Hematopoietic multipotent progenitor cell (in vitro differentiated cells): Measurements from ENCODE around the gene MSI2. TPM values are rescaled to one million over a fixed set of nuclear protein-coding genes. Genes with fewer than 3 reads are reported as not detected.
A peak's percentile ranks its signal among the peaks of the same experiment; 100 is the strongest.

ENCODE experiments used
- DNase-seq, 3 donors: peaks; one replicate each; pipeline ENCODE4 v3.0.0-alpha.2; 2011 to 2015; ENCODE audit warnings: low read depth in 2 of 3, low spot score in 2 of 3
- total RNA-seq: library from RNA; depleted of rRNA; stranded (reverse); fragments of >200 nt; gene quantifications from one replicate; pipeline ENCODE4 v1.2.3, GENCODE V29; 2012

The MSI2 gene
- total RNA-seq, 1 donor = 241 TPM

DNA sequence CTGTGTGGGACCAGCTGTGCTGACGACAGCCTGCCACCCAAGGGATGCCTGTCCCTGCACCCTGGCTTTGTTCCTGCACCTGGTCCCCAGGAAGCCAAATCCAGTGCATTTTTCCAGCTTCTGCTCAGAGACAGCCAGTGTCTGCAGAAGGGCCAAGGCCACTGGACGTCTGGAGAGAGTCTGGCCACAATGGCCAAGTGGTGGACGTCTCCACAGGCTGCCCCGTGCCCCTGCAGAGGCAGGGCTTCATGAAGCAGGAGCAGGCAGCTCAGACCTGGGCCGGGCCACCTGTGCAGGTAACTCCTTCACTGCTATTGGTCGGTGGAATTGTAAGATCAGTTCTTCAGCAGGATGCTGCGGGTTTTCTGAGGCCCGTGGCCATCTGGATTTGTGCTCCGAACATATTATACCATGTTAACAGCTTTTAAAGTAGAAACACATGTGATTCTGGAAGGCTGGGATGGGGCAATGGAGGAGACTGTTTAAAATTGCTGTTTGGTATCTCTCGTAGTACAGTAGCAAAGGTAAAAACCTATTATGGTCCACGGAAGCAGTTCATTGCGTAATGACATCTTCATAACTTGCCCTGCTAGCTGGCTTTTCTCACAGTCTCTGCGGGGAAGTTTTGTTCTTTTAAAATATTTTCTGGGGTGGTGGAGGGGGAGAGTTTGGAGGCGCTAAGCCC, 303.5 kb downstream of the MSI2 start:
- DNase-seq = no peak

DNA sequence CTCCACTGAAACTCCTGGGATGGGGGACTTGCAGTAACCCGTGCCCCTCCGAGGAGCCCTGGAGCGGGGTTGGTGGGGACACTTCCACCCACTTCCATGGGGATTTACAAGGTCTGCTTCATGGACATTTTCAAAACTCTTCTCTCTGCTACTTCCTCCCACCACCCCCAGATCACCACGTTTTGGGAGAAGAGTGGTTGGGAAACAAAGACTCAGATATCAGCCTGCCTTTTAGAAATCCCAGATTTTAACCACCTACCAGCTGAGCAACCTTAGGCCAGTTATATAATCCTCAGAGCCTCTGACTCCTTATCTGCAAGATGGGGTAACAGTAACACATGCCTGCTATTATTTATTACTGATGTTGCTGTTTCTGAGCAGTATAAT, 304.0 kb downstream of the MSI2 start:
- no peak for DNase-seq

DNA sequence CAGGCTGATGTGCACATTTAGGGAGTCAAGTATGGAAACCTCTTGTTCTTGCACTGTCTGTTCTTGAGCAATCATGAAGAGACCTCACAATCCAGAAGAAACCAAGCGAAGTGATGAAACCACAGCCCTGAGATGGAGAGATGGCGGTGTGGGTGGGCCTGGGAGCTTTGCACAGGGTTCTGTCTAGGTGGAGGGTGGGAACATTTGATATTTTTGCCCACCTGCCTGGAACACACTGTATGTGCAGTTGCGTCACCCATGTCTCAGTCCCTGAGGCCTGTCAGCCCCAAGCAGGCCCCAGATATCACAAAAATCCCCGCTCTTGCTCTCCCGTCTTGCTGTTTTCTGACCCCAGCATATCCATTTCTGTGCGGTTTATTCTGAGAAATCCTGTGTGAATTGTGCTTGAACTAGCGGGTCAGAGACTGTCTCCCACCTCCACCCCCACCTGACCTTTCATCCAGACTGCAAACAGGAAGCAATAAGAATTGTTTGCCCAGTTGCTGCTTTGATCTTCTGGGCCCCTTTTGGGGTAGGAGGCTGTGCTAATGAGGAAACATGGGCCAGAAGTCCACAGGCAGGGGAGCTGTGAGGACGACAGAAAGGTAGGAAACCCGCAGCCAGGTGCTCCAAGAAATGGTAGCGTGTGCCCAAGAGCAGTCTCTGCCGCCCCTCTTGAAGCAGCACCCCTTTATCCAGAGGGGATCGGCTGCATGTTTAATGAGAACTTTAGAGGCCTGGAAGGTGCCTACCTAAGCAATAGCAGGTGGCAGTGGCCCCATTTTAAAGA, 304.9 kb downstream of the MSI2 start:
- DNase-seq = no peak

DNA sequence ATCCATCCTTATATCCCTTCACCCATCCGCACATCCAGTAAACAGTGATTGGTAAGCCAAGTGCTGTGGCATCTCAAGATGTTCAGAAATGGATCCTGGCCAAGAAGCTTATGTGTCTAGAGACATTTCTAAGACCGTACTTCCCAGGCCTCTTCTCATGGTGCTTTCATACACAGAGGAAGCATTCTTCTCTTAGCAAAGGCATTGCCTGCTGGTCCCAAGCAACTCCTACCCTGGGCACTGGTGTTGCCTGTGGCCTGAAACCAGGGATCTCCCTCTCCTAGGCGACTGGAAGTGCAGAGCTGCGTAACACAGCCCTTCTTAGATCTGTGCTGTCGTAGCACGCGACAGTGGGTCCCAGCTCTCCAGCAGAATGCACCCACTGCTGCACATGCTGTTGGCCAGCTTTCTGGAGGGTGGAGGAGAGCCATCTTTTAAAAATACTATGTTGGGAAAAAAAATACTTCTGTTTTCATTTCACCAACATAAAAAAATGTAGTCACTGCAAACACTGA, 305.9 kb downstream of the MSI2 start:
- no peak for DNase-seq

DNA sequence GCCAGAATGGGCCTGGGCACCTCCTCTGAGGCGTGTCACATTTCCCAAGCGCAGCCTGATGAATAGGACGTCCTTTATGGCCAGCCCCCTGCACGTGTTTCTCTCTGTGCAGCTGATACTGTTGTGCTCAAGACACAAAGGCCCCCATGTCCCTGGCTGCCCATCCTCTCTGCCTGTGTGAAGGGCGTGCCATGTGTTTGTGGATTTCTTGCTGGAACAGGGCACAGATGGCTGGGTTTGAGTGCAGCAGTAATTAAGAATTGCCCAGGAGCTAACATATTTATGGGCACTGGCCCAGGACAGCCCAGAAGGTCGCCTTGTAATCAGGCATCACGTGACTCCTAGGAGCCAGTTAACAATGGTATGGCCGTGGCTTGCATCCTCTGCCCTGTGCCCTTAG, 307.6 kb downstream of the MSI2 start:
- DNase-seq = no peak

DNA sequence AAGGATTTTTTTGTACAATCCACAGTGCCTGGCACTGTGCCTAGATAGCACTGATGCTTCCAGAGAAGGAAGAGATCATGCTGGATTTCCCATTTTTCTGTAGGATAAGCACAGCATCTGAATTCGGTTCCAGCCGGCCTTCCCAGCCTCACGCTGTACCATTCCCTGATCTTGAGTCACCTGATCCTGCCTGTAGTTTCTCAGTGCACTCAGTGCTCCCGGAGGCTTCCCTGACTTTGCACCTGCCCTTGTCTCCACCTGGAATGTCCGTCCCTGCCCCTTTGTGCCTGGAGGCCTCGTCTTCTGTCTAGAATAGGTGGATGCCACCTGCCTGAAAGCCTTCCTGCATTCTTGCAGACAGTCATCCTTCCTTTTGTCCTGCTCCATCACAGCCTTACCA, 308.9 kb downstream of the MSI2 start:
- DNase-seq = no peak

DNA sequence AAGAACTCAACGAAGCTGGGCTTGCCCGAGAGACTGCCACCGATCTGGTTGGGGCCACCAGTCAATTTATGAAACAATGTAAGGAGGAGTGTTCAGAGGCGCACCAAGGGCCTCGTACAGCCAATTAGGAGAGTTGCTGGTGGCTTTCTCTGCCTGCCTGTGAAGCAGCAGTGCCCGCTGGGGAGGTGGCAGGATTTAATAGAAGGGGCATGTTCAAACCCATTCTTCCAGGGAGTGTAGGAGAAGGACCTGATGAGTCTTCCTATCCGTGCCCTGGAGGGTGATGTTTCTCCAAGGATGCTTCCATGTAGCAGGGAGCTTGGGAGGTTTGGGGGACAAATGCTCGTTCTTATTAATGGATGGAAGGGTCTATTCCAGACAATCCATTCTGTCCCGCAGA, 310.4 kb downstream of the MSI2 start:
- DNase-seq = no peak

DNA sequence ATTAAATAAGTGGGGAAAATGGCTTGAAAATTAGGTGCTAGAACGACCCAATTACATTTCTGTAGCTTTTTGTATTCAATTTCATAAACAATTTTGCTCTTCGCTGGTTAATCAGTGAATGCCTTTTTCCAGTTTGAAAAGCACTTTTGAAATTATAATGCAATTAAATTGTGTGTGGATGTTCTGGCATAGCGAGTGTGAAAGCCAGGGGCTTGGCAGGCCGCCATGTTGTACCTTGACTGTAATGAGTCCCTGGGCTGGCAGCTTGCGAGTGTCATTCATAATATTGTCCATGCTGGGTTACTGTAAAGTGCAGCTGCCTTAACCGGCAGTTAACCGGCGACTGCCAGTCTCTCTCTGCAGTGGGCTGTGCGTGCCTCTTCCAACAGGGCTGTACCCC, 310.9 kb downstream of the MSI2 start:
- DNase-seq = no peak

DNA sequence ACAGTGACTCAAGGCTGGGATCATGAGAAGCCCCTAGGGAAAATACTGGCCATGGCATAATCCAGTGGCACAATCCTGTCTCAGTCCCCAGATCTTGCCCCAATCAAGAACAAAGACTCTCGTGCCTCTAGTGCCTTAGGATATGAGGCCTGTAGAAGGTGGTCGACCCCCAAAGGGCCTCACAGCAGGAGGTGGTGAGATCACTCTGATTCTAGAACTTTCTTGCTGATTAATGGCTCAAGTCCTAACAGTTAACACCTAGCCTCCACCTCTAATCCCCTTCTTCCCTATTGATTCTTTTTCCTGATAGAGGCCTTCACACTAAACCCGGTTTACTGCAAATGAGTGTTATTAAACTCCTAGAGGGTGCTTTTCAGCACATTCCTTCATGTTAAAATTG, 312.0 kb downstream of the MSI2 start:
- DNase-seq = no peak

DNA sequence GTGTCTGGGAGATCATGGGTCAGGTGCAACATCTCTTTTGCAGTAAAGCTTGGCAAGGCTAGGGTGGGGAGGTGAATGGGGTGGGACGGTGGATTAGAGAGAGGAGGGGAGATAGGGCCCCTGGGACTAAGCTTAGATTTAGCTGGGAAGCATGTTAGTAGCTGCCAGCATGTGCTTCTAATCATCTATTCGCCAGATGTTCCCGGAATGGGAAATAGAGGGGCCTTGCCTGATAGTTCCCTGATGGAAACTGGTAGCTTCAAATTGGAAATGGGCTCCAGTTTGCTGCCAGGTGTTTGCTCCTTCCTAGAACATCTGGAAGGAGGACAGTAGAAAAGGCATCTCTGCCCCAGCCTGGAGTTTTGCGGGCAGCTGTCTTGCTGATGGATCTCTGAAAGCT, 312.7 kb downstream of the MSI2 start:
- no peak for DNase-seq

DNA sequence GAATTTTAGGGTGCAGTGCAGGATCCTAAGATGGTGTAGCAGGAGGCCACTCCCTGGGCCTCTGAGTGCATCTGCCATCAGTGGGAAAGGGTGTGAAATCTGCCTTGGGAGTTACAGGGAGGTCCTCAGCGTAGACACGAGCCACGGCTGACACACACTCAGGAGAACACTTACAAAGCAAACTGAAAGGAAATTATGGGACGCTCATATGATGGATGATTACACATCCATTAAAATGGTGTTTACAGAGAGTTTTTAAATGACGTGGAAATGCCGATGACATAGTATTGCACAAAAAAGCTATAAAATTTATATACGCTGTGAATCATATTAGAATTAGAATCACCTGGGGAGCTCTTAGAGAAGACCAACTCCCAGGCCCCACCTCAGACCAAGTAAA, 313.5 kb downstream of the MSI2 start:
- DNase-seq = no peak

DNA sequence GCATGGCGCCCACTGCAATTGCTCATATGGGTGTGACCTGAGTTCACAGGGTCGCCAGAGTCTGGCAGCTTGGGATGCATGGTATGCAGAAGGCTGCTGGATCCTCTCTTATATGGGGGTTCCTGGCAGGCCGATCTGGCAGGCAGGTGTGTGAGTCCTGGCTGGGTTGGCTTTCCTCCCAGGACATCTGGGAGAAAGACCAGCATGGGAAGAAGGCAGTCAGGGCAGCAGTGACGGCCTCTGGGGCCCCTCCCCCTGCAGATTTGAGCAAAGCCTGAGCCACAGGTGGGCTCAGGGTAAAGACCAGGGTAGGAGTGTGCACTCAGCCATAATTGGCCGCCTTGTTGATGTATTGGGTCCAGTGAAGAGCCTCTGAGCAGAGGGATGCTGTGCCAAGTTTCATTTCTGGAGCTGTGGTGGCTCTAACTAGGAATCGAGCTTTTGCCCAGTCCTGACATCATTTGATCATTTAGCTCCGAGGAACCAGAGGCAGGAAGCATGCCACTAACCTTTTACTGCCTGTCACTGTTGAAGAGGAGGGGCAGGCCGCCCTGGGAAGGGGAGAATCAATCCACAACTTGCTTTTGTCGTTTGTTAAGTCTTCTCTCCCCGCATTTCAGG, 314.5 kb downstream of the MSI2 start:
- no peak for DNase-seq

DNA sequence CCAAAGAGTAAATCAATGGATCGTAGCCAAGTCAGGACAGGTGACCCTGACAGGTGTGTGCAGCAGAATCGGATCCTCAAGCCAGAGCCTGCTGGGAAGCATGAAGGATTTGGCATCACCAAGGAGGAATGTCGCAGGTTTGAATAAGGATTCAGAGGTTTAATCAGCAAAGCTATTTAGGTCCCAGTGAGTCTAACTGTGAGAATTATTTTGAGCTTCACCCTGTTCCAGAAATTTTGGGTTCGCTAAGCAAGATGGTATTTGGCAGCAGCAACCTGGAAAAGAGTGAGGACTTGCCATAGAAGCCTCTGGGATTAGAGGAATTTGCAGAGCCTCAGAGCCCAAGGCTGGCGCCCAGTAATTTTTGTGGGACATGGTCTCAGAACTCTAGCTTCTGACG, 315.7 kb downstream of the MSI2 start:
- no peak for DNase-seq

DNA sequence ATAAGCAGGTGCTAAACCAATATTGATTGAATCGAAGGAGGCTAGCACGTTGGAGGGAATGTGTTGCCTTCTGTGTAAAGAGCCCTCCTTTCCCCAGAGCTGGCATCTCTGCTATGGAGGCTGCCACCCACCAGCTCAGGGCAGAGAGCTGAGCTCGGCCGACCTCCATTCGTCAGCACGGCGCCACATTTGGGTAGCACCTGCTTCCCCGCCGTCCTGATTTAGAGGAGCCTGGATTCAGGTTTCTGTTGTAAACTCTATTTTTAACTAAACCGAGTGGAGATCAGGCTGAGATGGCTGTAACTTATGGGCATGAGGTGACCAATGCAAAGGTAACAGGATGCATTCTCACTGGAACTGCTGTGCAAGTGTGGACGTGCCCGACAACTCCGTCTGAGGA, 316.3 kb downstream of the MSI2 start:
- no peak for DNase-seq

DNA sequence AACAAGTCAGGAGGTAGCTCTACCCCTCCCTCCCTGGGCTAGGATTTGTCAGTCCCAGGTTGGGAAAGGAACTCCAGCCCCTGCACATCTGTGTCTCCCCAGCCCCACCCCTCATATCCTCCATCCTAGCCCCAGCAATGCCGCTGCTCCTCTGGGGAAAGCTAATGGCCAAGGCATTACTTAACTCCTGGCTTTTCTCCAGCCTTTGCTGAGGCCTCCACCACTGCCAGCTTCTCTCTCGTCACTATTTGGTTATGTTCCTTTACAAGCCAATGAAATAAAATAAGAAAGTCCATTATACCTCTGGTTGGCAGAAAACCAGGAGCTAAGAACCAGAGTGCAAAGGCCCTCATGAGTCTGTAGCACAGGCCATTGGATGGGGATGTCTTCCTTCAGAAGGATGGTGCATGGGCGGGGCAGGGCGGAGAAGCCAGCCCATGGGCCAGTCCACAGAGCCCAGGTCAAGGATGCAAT, 317.8 kb downstream of the MSI2 start:
- DNase-seq = no peak

DNA sequence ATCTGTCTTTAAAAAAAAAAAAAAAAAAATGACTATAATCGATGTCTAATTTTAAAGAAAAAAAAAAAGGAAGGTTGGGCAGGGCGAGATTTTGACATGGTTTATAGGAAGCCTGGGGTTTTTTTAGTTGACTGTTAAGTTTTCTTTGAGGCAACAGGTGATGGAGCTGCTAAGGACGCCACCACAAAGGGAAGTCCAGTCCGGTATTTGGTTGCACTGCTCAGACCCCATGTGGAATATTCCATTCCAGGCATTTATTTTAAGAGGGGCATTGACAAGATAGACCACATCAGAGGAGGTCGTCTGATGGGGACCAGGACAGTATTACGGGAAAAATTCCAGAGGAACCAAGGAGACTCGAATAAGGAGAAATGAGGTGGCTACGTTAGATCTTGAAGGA, 320.4 kb downstream of the MSI2 start:
- no peak for DNase-seq

DNA sequence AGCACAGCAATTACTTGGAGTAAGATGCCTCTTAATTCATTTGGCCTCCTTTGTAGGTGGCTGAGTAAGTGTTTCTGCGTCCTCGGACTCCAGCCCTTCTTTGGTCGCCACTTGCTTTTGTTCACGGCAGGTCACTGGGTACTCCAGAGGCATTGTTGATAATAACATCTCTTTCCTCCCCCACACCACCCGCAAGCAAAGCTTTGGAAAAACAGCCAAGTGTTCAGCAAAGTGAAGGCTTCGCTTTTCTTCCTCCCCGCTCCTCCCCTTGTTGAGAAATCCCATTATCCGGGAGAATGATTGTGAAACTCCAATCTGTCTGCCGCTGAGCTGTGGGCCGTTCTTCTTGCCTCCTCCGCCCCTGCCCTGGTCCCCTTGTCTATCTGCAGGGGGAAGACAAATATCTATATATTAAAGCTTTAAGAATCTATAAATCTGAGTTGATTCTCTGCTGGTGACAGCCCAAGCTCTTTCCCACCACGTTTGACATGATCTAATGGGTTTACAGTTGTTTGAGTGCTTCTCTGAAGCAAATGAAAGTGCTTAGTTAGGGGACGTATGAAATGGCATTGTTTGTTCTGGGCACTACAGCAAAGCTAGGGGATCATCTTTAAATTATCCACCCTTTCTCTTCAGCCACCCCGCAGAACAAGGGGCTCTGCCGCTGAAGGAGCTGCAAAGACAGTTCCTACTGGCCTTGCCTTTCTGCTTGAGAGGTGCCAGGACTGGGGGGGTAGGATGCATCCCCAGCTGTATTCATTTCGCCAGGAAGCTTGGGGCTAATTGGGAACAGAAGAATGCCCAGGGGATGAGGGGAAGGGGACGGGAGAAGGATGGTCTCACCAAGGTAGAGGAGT, 321.7 kb downstream of the MSI2 start:
- no peak for DNase-seq

DNA sequence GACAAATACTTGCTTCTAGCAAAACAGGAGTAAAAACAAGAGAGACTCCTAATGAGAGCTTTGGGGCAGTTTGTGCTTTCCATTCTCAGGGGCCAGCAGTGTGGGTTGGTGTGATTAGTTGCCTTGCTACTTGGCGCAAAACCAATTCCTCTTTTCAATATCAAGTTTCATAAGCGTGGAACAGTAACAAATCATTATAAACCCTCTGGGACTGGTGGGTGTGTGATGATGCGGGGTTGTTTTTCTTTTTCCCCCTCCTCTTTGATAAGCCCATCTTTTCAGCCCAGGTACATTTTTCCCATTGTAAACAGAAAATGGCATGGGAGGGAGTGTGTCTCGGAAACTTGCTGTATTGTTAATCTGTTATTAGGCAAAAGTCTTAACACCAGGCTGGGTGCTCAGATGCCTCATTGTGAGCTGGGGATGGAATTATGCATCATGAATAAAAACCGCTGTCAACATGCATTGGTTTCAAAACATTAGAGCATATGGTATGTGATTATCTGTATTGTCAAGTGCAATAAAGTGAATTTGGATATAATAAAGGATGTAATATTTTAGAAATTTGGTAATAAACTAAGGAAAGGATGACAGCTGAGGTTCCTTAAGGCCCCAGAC, 322.4 kb downstream of the MSI2 start:
- peak in 1 of 3 donors; percentile 36 for DNase-seq

DNA sequence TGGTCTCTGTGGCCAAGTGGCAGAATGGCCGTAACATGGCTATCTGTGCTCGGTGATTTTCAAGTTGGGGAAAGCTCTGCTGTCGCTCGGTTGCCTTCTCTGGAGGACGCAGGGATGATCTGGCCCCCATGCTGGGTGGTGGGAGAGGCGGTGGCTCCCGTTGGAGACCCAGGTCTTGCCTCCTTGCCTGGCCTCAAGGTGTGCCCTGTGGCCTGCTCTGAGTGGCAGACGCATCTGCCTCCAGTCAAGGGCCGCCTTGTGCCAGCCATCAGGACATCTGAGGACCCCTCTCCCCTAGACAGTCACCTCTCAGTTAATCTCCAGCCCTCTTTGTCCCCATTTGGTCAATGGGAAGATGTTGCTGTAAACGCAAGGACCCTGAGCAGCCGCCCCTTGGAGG, 322.9 kb downstream of the MSI2 start:
- no peak for DNase-seq

DNA sequence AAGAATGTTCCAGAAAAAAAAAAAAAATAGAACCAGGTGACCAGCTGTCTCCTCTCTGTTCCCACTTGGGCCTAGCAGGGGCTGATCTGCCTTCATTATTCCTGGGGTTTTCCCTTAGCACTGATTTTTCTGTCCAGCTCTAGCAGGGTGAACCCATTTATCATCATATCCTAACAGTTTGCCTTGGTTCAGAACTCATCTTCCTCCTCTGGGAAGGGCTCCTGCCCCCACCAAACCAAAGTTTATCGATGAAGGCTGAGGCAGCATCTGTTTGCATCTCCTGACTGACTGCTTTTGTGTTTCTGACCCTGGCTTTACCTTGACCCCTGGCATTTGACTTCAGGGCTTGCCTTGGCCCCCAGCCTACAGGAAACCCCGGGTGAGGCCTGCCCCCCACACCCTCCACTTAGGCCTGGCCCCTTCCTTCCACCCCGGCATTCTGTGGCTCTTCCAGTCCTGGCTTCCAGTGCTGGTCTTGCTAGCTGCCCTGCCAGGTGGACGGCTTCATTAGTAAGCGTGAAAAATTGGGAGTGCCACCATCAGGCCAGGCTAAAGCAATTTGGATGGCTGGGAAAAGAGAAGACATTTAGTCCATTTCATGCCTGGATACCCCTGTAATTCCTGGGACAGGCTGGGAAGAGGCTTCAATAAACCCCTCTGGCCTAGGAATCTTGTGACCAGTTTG, 323.9 kb downstream of the MSI2 start:
- no peak for DNase-seq
